SK-N-SH (cell line): ENCODE results near the gene SYT6. TPM values are rescaled to one million over a fixed set of nuclear protein-coding genes. Genes with fewer than 3 reads are reported as not detected.
"Not testable (repeated sequence)": the region's sequence is repeated elsewhere in the genome, so short reads cannot be mapped to it uniquely, and the experiment has no call there.

Experiments used
- CTCF ChIA-PET: fragments of 300-600, 350-600 bp; formaldehyde crosslinking; extraction: SDS; loops from one replicate; lab custom pipeline; 2021; lab: Yijun Ruan, JAX
- POLR2A ChIA-PET: fragments of 350-600 bp; sonication (Branson Sonifier 250); formaldehyde crosslinking; extraction: SDS; loops from one replicate; lab custom pipeline; 2020; ENCODE audit warnings: antibody characterized with exemption, inconsistent platforms; lab: Yijun Ruan, JAX
- DNase-seq: peaks from one replicate; pipeline ENCODE4 v3.0.0; 2012
- H2AFZ ChIP-seq: fragments of 200-600 bp; sonication (generic); 2 replicates; pipeline ENCODE4 v1.8.1; 2016; ENCODE audit warnings: antibody characterized with exemption, mild to moderate bottlenecking, low read depth
- H3F3A ChIP-seq: fragments of 200-600 bp; sonication (generic); replicated peaks from 2 replicates; pipeline ENCODE3; 2016; ENCODE audit warnings: antibody characterized with exemption, mild to moderate bottlenecking; ENCODE audit not compliant: insufficient read depth
- H3K27ac ChIP-seq, 2 experiments: fragments of 200-500 bp in 1 of 2; fragments of 200-600 bp in 1 of 2; sonication (Bioruptor generic) in 1 of 2; sonication (generic), shearing (Covaris generic) in 1 of 2; 2 replicates each; pipeline versions ENCODE4 v1.5.1 to v1.6.1; 2014 to 2016; ENCODE audit warnings: low read depth in 2 of 2, inconsistent platforms in 1 of 2, low read length in 1 of 2, mild to moderate bottlenecking in 1 of 2, mixed read lengths in 1 of 2
- H3K27me3 ChIP-seq: fragments of 200-600 bp; sonication (generic), shearing (Covaris generic); 2 replicates; pipeline ENCODE4 v1.6.1; 2016; ENCODE audit warnings: mixed run types; ENCODE audit not compliant: insufficient read depth
- H3K36me3 ChIP-seq, 2 experiments: fragments of 200-500 bp in 1 of 2; fragments of 200-600 bp in 1 of 2; sonication (Bioruptor generic) in 1 of 2; sonication (generic) in 1 of 2; replicated peaks in 1 of 2; 2 replicates each; pipeline versions ENCODE3 to v1.5.1; 2014 to 2016; ENCODE audit warnings: low read length in 1 of 2, mild to moderate bottlenecking in 1 of 2; ENCODE audit not compliant: insufficient read depth in 2 of 2, control insufficient read depth in 1 of 2
- H3K4me1 ChIP-seq, 2 experiments: fragments of 200-500 bp in 1 of 2; fragments of 200-600 bp in 1 of 2; sonication (Bioruptor generic) in 1 of 2; sonication (generic), shearing (Covaris generic) in 1 of 2; 2 replicates each; pipeline versions ENCODE4 v1.5.1 to v1.6.1; 2014 to 2016; ENCODE audit warnings: low read depth in 1 of 2, low read length in 1 of 2, mixed run types in 1 of 2; ENCODE audit not compliant: insufficient read depth in 2 of 2, control insufficient read depth in 1 of 2
- H3K4me2 ChIP-seq: fragments of 200-600 bp; sonication (generic), shearing (Covaris generic); 2 replicates; pipeline ENCODE4 v1.6.1; 2017; ENCODE audit warnings: mixed run types
- H3K4me3 ChIP-seq, 2 experiments: fragments of 200-500 bp in 1 of 2; fragments of 200-600 bp in 1 of 2; sonication (Bioruptor generic) in 1 of 2; sonication (generic), shearing (Covaris generic) in 1 of 2; 2 replicates each; pipeline versions ENCODE4 v1.5.1 to v1.8.1; 2014 to 2016; ENCODE audit warnings: low read depth in 2 of 2, inconsistent platforms in 1 of 2, low read length in 1 of 2, mild to moderate bottlenecking in 1 of 2, mixed read lengths in 1 of 2, moderate library complexity in 1 of 2
- H3K79me2 ChIP-seq: fragments of 200-600 bp; sonication (generic); 2 replicates; pipeline ENCODE4 v1.8.1; 2017; ENCODE audit warnings: mild to moderate bottlenecking; ENCODE audit not compliant: insufficient read depth
- H3K9ac ChIP-seq: fragments of 200-600 bp; sonication (generic); 2 replicates; pipeline ENCODE4 v1.6.1; 2017; ENCODE audit warnings: mixed run types
- H3K9me2 ChIP-seq: fragments of 200-600 bp; sonication (generic); 2 replicates; pipeline ENCODE4 v1.6.1; 2017; ENCODE audit warnings: mixed run types
- H3K9me3 ChIP-seq: fragments of 200-600 bp; sonication (generic); 2 replicates; pipeline ENCODE4 v1.6.1; 2017; ENCODE audit warnings: mixed run types, mild to moderate bottlenecking, moderate library complexity
- H4K20me1 ChIP-seq: fragments of 200-600 bp; sonication (generic); 2 replicates; pipeline ENCODE4 v1.6.1; 2017; ENCODE audit warnings: mild to moderate bottlenecking, mixed run types; ENCODE audit not compliant: insufficient read depth
- ELF1 ChIP-seq: IDR thresholded peaks from 2 replicates; pipeline ENCODE4 v1.4.0; 2012
- MXI1 ChIP-seq: IDR thresholded peaks from 2 replicates; pipeline ENCODE4 v1.6.1; 2012; ENCODE audit warnings: mild to moderate bottlenecking, low read depth, low read length, improper control_type of control experiment
- NRF1 ChIP-seq: IDR thresholded peaks from 2 replicates; pipeline ENCODE4 v1.6.1; 2012; ENCODE audit warnings: low read depth, mild to moderate bottlenecking, low read length
- RCOR1 ChIP-seq: fragments of 150-350 bp; IDR thresholded peaks from 2 replicates; pipeline ENCODE4 v1.6.1; 2017; ENCODE audit warnings: antibody characterized with exemption, low read length
- RFX5 ChIP-seq: IDR thresholded peaks from 2 replicates; pipeline ENCODE4 v1.6.1; 2012; ENCODE audit warnings: mild to moderate bottlenecking, improper control_type of control experiment, low read length
- SIN3A ChIP-seq: IDR thresholded peaks from 2 replicates; pipeline ENCODE4 v1.6.1; 2012; ENCODE audit warnings: low read depth, mild to moderate bottlenecking, low read length, moderate library complexity, borderline replicate concordance
- SMC3 ChIP-seq: IDR thresholded peaks from 2 replicates; pipeline ENCODE4 v1.6.1; 2012; ENCODE audit warnings: low read depth, low read length, improper control_type of control experiment
- TCF12 ChIP-seq: IDR thresholded peaks from 2 replicates; pipeline ENCODE4 v1.4.0; 2012
- WGBS: methylation state at CpG from one replicate; pipeline ENCODE4 v1.1.6; 2017; ENCODE audit warnings: low lambda C conversion rate; 5-methylcytosine and 5-hydroxymethylcytosine counted together
- polyA plus RNA-seq, 3 experiments: library from polyadenylated mRNA; depleted of rRNA; stranded (reverse); fragments of >200 nt; gene quantifications; 2 replicates each; pipeline ENCODE4 v1.2.3, GENCODE V29; 2012
- TF ChIP-seq, protein P1 (sequence below): fragments of 150-350 bp; IDR thresholded peaks from 2 replicates; pipeline ENCODE4 v1.6.1; 2016; ENCODE audit warnings: mild to moderate bottlenecking, low read depth, low read length
- TF ChIP-seq, protein P2 (sequence below): IDR thresholded peaks from 2 replicates; pipeline ENCODE4 v1.6.1; 2012; ENCODE audit warnings: mild to moderate bottlenecking, low read depth, low read length, moderate library complexity
- TF ChIP-seq, protein P3 (sequence below): fragments of 150-350 bp; IDR thresholded peaks from 2 replicates; pipeline ENCODE4 v1.6.1; 2017; ENCODE audit warnings: antibody characterized with exemption, low read length, low read depth, borderline replicate concordance
- TF ChIP-seq, protein P4 (sequence below): IDR thresholded peaks from 2 replicates; pipeline ENCODE4 v1.4.0; 2012; ENCODE audit warnings: low read depth, borderline replicate concordance

Gene SYT6
- polyA plus RNA-seq, 1 of the 3 experiments (the other 2 are of a cell fraction): not detected

DNA sequence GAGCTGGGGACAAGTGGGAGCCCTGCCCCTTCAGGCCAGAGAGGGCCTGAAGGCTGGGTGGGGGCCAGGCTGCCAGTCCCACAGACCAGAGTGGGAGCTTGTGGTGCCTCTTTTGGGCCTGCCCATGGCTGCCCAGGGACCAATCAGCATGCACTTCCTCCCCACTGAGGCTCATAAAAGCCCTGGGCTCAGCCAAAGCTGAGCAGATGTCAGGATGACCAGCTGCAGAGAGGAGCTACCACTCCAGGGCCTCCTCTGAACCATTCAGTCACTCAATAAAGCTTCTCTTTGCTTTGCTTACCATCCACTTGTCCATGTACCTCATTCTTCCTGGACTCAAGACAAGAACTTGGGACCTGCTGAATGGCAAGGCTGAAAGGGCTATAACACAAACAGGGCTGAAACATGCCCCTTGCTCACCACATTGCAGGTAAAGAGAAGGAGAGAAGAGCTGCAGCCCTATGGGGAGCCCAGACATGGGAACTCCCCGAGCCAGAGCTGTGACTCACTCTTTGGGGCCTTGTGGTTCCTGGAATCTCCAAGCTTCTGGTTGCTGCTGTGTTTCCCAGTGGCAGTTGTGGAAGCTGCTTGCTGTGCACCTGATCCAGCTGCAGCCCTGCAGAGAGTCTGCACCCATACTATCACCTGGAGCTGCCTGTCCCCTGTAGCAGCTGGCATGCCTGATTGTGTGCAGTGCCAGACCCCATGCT is 92.4 kb downstream of the SYT6 start:
- no peaks in the 10 kb centered on the region for H4K20me1 ChIP-seq
- WGBS: 0% methylated on average over 1 of the region's 1 CpG
- no peaks in the 10 kb centered on the region for H3F3A ChIP-seq
- no peaks in the 10 kb centered on the region for H3K27me3 ChIP-seq
- DNase-seq: no peak
- H3K4me1 ChIP-seq: peaks cover 0 to 6% of the 10 kb centered on the region in 2 experiments; a peak in 2 of 4 replicates
- H3K27ac ChIP-seq: no peak overlapping the region
- H3K36me3 ChIP-seq: no peaks in the 10 kb centered on the region
- H3K4me3 ChIP-seq: no peak overlapping the region
- H2AFZ ChIP-seq: no peak overlapping the region
- H3K79me2 ChIP-seq: no peaks in the 10 kb centered on the region
- no peak for TF ChIP-seq RFX5
- TF ChIP-seq, protein P1, sequence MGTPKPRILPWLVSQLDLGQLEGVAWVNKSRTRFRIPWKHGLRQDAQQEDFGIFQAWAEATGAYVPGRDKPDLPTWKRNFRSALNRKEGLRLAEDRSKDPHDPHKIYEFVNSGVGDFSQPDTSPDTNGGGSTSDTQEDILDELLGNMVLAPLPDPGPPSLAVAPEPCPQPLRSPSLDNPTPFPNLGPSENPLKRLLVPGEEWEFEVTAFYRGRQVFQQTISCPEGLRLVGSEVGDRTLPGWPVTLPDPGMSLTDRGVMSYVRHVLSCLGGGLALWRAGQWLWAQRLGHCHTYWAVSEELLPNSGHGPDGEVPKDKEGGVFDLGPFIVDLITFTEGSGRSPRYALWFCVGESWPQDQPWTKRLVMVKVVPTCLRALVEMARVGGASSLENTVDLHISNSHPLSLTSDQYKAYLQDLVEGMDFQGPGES: no peak
- TF ChIP-seq, all 33 proteins: peak for 0
- Histone ChIP-seq H3K9ac (no peak overlapping the region), H3K9me2 (no peaks in the 10 kb centered on the region), H3K4me2 (no peak overlapping the region), H3K9me3 (no peaks in the 10 kb centered on the region)
- ChIA-PET POLR2A (no interaction called here), CTCF (interaction anchor here (1.0 to 1.3 kb wide), 2 partner anchors 82 to 222 kb away, joined by 4 to 5 read pairs; partner anchors contain the start of gene OLFML3)

DNA sequence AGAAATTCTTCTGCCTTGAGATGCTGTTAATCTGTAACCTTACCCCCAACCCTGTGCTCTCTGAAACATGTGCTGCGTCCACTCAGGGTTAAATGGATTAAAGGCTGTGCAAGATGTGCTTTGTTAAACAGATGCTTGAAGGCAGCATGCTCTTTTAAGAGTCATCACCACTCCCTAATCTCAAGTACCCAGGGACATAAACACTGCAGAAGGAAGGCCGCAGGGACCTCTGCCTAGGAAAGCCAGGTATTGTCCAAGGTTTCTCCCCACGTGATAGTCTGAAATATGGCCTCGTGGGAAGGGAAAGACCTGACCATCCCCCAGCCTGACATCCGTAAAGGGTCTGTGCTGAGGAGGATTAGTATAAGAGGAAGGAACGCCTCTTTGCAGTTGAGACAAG is 95.4 kb downstream of the SYT6 start:
- CTCF ChIA-PET, DNase-seq: not testable (repeated sequence)

DNA sequence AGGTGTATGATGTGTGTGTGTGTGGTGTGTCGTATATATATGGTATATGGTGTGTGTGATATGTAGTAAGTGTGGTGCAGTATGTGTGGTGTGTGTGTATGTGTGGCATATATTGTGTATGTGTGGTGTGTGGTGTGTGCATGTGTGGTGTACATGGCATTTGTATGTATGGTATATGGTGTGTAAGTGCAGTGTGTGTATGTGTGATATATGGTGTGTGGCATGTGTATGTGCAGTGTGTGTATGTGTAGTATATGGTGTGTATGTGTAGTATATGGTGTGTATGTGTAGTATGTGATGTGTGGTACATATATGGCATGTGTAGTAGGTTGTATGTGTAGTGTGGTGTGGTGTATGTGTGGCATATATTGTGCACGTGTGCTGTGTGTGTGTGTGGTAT is 99.5 kb downstream of the SYT6 start:
- no peaks in the 10 kb centered on the region for H3F3A ChIP-seq
- TF ChIP-seq SIN3A (no peak), NRF1 (no peak), TCF12 (no peak), MXI1 (no peak), ELF1 (no peak), SMC3 (no peak), RCOR1 (no peak)
- TF ChIP-seq, protein P2, sequence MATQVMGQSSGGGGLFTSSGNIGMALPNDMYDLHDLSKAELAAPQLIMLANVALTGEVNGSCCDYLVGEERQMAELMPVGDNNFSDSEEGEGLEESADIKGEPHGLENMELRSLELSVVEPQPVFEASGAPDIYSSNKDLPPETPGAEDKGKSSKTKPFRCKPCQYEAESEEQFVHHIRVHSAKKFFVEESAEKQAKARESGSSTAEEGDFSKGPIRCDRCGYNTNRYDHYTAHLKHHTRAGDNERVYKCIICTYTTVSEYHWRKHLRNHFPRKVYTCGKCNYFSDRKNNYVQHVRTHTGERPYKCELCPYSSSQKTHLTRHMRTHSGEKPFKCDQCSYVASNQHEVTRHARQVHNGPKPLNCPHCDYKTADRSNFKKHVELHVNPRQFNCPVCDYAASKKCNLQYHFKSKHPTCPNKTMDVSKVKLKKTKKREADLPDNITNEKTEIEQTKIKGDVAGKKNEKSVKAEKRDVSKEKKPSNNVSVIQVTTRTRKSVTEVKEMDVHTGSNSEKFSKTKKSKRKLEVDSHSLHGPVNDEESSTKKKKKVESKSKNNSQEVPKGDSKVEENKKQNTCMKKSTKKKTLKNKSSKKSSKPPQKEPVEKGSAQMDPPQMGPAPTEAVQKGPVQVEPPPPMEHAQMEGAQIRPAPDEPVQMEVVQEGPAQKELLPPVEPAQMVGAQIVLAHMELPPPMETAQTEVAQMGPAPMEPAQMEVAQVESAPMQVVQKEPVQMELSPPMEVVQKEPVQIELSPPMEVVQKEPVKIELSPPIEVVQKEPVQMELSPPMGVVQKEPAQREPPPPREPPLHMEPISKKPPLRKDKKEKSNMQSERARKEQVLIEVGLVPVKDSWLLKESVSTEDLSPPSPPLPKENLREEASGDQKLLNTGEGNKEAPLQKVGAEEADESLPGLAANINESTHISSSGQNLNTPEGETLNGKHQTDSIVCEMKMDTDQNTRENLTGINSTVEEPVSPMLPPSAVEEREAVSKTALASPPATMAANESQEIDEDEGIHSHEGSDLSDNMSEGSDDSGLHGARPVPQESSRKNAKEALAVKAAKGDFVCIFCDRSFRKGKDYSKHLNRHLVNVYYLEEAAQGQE: no peak
- TF ChIP-seq, protein P1: no peak
- TF ChIP-seq, protein P3, sequence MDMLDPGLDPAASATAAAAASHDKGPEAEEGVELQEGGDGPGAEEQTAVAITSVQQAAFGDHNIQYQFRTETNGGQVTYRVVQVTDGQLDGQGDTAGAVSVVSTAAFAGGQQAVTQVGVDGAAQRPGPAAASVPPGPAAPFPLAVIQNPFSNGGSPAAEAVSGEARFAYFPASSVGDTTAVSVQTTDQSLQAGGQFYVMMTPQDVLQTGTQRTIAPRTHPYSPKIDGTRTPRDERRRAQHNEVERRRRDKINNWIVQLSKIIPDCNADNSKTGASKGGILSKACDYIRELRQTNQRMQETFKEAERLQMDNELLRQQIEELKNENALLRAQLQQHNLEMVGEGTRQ: no peak
- TF ChIP-seq, protein P4, sequence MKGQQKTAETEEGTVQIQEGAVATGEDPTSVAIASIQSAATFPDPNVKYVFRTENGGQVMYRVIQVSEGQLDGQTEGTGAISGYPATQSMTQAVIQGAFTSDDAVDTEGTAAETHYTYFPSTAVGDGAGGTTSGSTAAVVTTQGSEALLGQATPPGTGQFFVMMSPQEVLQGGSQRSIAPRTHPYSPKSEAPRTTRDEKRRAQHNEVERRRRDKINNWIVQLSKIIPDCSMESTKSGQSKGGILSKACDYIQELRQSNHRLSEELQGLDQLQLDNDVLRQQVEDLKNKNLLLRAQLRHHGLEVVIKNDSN: no peak

More for the DNA sequence above, 95.4 kb downstream of the SYT6 start:
- H3K36me3 ChIP-seq, H3K4me2 ChIP-seq, H3K9me3 ChIP-seq, H3K9me2 ChIP-seq, H3K79me2 ChIP-seq, POLR2A ChIA-PET, H3K27me3 ChIP-seq, H3K27ac ChIP-seq, H4K20me1 ChIP-seq, H3F3A ChIP-seq, H2AFZ ChIP-seq, H3K4me1 ChIP-seq, H3K4me3 ChIP-seq, H3K9ac ChIP-seq: not testable (repeated sequence)
- WGBS: 29% methylated on average over 6 of the region's 6 CpGs

More for the DNA sequence above, 99.5 kb downstream of the SYT6 start:
- ChIA-PET POLR2A (no interaction called here), CTCF (interaction anchor here (0.8 to 0.9 kb wide), 2 partner anchors 75 to 637 kb away, joined by 3 to 4 read pairs; partner anchors contain the start of gene OLFML3)
- Histone ChIP-seq H3K4me1 (no peaks in the 10 kb centered on the region), H2AFZ (no peak overlapping the region), H4K20me1 (no peaks in the 10 kb centered on the region), H3K36me3 (no peaks in the 10 kb centered on the region), H3K4me3 (no peak overlapping the region), H3K9ac (no peak overlapping the region), H3K4me2 (no peak overlapping the region), H3K9me3 (no peaks in the 10 kb centered on the region), H3K27ac (no peak overlapping the region), H3K79me2 (no peaks in the 10 kb centered on the region), H3K27me3 (peaks cover 7% of the 10 kb centered on the region; the same call in 1 of the 2 replicates), H3K9me2 (no peaks in the 10 kb centered on the region)
- WGBS: 53% methylated on average over 2 of the region's 2 CpGs
- DNase-seq: no peak
